ENCODE measurements around the gene MTREX. TPM values are rescaled to one million over a fixed set of nuclear protein-coding genes. Genes with fewer than 3 reads are reported as not detected.

MTREX gene
- total and polyA plus RNA-seq, 2 of the 8 experiments (the other 6 are each of a cell fraction or from before 2014, with no cell fraction given), result 16.0 to 130 TPM

- H3K4me1 ChIP-seq (replicated peaks in 1 of 4; ENCODE audit: control insufficient read depth in 3 of 4, insufficient read depth in 4 of 4, low read length in 3 of 4), result no peaks in the 10 kb centered on the region
- H4K5ac ChIP-seq (ENCODE audit: insufficient read length, low read depth, low read length), result no peak overlapping the region
- no peak overlapping the region for H2BK120ac ChIP-seq (replicated peaks; ENCODE audit: low read depth, low read length)
- 86% methylated on average over 1 of the region's 1 CpG; no CpG with 5 or more reads in 1 of the 2 experiments for WGBS, 2 experiments (ENCODE audit: extremely low coverage in 1 of 2, insufficient coverage in 1 of 2, insufficient read length in 1 of 2, insufficient replicate concordance in 2 of 2, low coverage in 1 of 2, low lambda C conversion rate in 2 of 2, missing lambda C conversion rate in 1 of 2)
- H3K9me3 ChIP-seq (ENCODE audit: insufficient read depth in 2 of 2, low read depth in 1 of 2, low read length in 1 of 2), result no peaks in the 10 kb centered on the region
- peaks cover 2 to 35% (median 10%) of the 10 kb centered on the region in 4 experiments; a peak in 7 of 8 replicates for H3K36me3 ChIP-seq (ENCODE audit: control insufficient read depth in 2 of 4, insufficient read depth in 4 of 4, low read length in 3 of 4)
- H3K4me3 ChIP-seq (ENCODE audit: extremely low read depth in 1 of 4, insufficient read depth in 2 of 4, low read depth in 3 of 4, low read length in 4 of 4), result no peak overlapping the region
- H3K27me3 ChIP-seq (replicated peaks in 1 of 4; ENCODE audit: control insufficient read depth in 3 of 4, extremely low read depth in 1 of 4, insufficient read depth in 3 of 4, low read length in 3 of 4), result peaks cover 0 to 2% (median 0%) of the 10 kb centered on the region in 4 experiments; a peak in 1 of 7 replicates
- H3K23ac ChIP-seq (ENCODE audit: insufficient read length), result no peak overlapping the region
- H2BK12ac ChIP-seq (ENCODE audit: low read depth, low read length), result no peak overlapping the region
- DNase-seq (ENCODE audit: low read depth in 1 of 2, low spot score in 2 of 2) (no peak), FAIRE-seq (no peak)
- ChIA-PET CTCF (ENCODE audit: partially characterized antibody) (no interaction called here), POLR2A (ENCODE audit: partially characterized antibody) (no interaction called here)
- no peak overlapping the region for H3K4me2 ChIP-seq (ENCODE audit: insufficient read depth in 1 of 2, low read depth in 2 of 2, low read length in 2 of 2)
- H2BK15ac ChIP-seq (ENCODE audit: low read length), result no peak overlapping the region
- H4K8ac ChIP-seq (ENCODE audit: extremely low read depth, insufficient read depth, low read length), result no peak overlapping the region
- H3K79me1 ChIP-seq (ENCODE audit: low read depth, low read length), result no peaks in the 10 kb centered on the region
- no peak overlapping the region for H4K91ac ChIP-seq (replicated peaks; ENCODE audit: insufficient read length, low read length)
- H3K56ac ChIP-seq (replicated peaks; ENCODE audit: insufficient read length, low read depth, low read length), result no peak overlapping the region
- no peak overlapping the region for H3K18ac ChIP-seq (ENCODE audit: extremely low read depth, low read length)
- H3K27ac ChIP-seq (ENCODE audit: low read depth, low read length), result no peak overlapping the region
- peaks cover 0 to 70% of the 10 kb centered on the region in 2 experiments; a peak in 2 of 4 replicates for H3K79me2 ChIP-seq (ENCODE audit: control insufficient read depth in 1 of 2, insufficient read depth in 2 of 2, low read length in 2 of 2)
- no peak overlapping the region for H3K4ac ChIP-seq (replicated peaks; ENCODE audit: insufficient read length, low read depth, low read length)
- H3K9ac ChIP-seq (replicated peaks in 1 of 4; ENCODE audit: extremely low read depth in 1 of 4, low read depth in 3 of 4, low read length in 3 of 4), result no peak overlapping the region
- H2AK5ac ChIP-seq (ENCODE audit: low read depth, low read length), result no peak overlapping the region
- no peak overlapping the region for H2BK5ac ChIP-seq (ENCODE audit: low read depth, low read length)
- no peak for TF ChIP-seq HDAC6 (IDR thresholded peaks at IDR 0.05; ENCODE audit: low read depth, low read length)
- TF ChIP-seq KDM4A (IDR thresholded peaks at IDR 0.05; ENCODE audit: low read depth, low read length, severe bottlenecking), result no peak
- no peak for TF ChIP-seq CEBPB (IDR thresholded peaks at IDR 0.05; ENCODE audit: low read depth, low read length)
- no peak for TF ChIP-seq TBP (IDR thresholded peaks at IDR 0.05; ENCODE audit: low read depth, low read length)
- no peak for TF ChIP-seq CREB1 (IDR thresholded peaks at IDR 0.05)
- TF ChIP-seq SIRT6 (IDR thresholded peaks at IDR 0.05; ENCODE audit: low read length), result no peak
- TF ChIP-seq HDAC2 (IDR thresholded peaks at IDR 0.05; ENCODE audit: borderline replicate concordance in 1 of 2, low read depth in 2 of 2, low read length in 2 of 2), result no peak
- TF ChIP-seq SIX5 (IDR thresholded peaks at IDR 0.05; ENCODE audit: low read depth, low read length), result no peak
- TF ChIP-seq BRCA1 (IDR thresholded peaks at IDR 0.05; ENCODE audit: low read depth, low read length), result no peak
- TF ChIP-seq RNF2 (IDR thresholded peaks at IDR 0.05; ENCODE audit: borderline replicate concordance, low read depth, low read length, missing control alignments, poor library complexity, severe bottlenecking), result no peak
- no peak for TF ChIP-seq TCF12 (IDR thresholded peaks at IDR 0.05; ENCODE audit: low read depth, low read length)
- H3K23me2 ChIP-seq (ENCODE audit: low read depth, low read length), result no peaks in the 10 kb centered on the region
- H2AFZ ChIP-seq (ENCODE audit: low read length), result no peak overlapping the region
- H2BK20ac ChIP-seq (ENCODE audit: low read length), result no peak overlapping the region
- no peak overlapping the region for H3K14ac ChIP-seq (ENCODE audit: insufficient read length)
- peaks cover 2 to 3% of the 10 kb centered on the region in 2 experiments for H4K20me1 ChIP-seq (replicated peaks in 1 of 2; ENCODE audit: control insufficient read depth in 1 of 2, insufficient read depth in 2 of 2, low read length in 2 of 2)
These were observed 25.2 kb downstream of the MTREX start for GRCh38 chr5:55333017-55333416.
